Pons (tissue), 1 donor: ENCODE measurements around the gene TEFM.
"Not testable (repeated sequence)": the region's sequence is repeated elsewhere in the genome, so short reads cannot be mapped to it uniquely, and the experiment has no call there.

Source experiments
- DNase-seq: peaks from one replicate; pipeline ENCODE4 v3.0.0-alpha.2; 2016; ENCODE audit warnings: low spot score

TEFM gene

GRCh38 chr17:30906101-30906911 is at the start of gene TEFM:
TEFM (minus strand) TSS chr17:30906238; CDS start chr17:30906198, 40 bp downstream.
- peak; percentile 82 for DNase-seq

- peak; percentile 81 for DNase-seq
Measured at GRCh38 chr17:30954046-30954830, 48.2 kb upstream of the TEFM start.

GRCh38 chr17:30952638-30953393 is 46.8 kb upstream of the TEFM start:
- no peak for DNase-seq

GRCh38 chr17:30950669-30951399 is 44.8 kb upstream of the TEFM start:
- DNase-seq = peak; percentile 84

GRCh38 chr17:30950189-30950588 is 44.2 kb upstream of the TEFM start:
- DNase-seq = no peak

- DNase-seq = no peak
Measured at GRCh38 chr17:30947796-30948195, 41.8 kb upstream of the TEFM start.

- no peak for DNase-seq
Measured at GRCh38 chr17:30942308-30943079, 36.5 kb upstream of the TEFM start.

- no peak for DNase-seq
Measured at GRCh38 chr17:30939051-30939689, 33.1 kb upstream of the TEFM start.

- no peak for DNase-seq
Measured at GRCh38 chr17:30933966-30934365, 27.9 kb upstream of the TEFM start.

- not testable (repeated sequence) for DNase-seq
Measured at GRCh38 chr17:30931582-30931981, 25.5 kb upstream of the TEFM start.

GRCh38 chr17:30930495-30930894 is 24.5 kb upstream of the TEFM start:
- no peak for DNase-seq

GRCh38 chr17:30929861-30930260 is 23.8 kb upstream of the TEFM start:
- DNase-seq = not testable (repeated sequence)

GRCh38 chr17:30929081-30929633 is 23.1 kb upstream of the TEFM start:
- no peak for DNase-seq

- no peak for DNase-seq
Measured at GRCh38 chr17:30928584-30928983, 22.5 kb upstream of the TEFM start.

- DNase-seq = no peak
Measured at GRCh38 chr17:30927756-30928155, 21.7 kb upstream of the TEFM start.

- no peak for DNase-seq
Measured at GRCh38 chr17:30926516-30926915, 20.5 kb upstream of the TEFM start.

- DNase-seq = no peak
Measured at GRCh38 chr17:30924341-30924740, 18.3 kb upstream of the TEFM start.

- no peak for DNase-seq
Measured at GRCh38 chr17:30922235-30923030, 16.4 kb upstream of the TEFM start.

GRCh38 chr17:30921544-30922196 is 15.6 kb upstream of the TEFM start, which contains the start of gene ADAP2:
ADAP2 (plus strand) TSS chr17:30921945; CDS start chr17:30922015, 70 bp downstream.
- peak; percentile 40 for DNase-seq
